Astrocyte (in vitro differentiated cells and primary cell): ENCODE measurements around the gene IL17B. TPM values are rescaled to one million over a fixed set of nuclear protein-coding genes. Genes with fewer than 3 reads are reported as not detected.

Experiments
- DNase-seq: peaks from one replicate; pipeline ENCODE4 v3.0.0-alpha.2; 2010; ENCODE audit warnings: low read depth
- FAIRE-seq: peaks from 2 replicates; lab custom pipeline; 2011; peaks lifted over from hg19 to GRCh38; lab: Jason Lieb, UNC
- H2AFZ ChIP-seq: 2 replicates; pipeline ENCODE4 v1.6.0; 2012; ENCODE audit warnings: low read depth, low read length, inconsistent platforms
- H3K27ac ChIP-seq: 2 replicates; pipeline ENCODE4 v1.5.1; 2011; ENCODE audit warnings: low read depth, low read length, inconsistent platforms
- H3K27me3 ChIP-seq: 2 replicates; pipeline ENCODE4 v1.6.0; 2011; ENCODE audit warnings: low read length, inconsistent platforms; ENCODE audit not compliant: insufficient read depth
- H3K36me3 ChIP-seq: 2 replicates; pipeline ENCODE4 v1.5.1; 2011; ENCODE audit warnings: low read length, inconsistent platforms; ENCODE audit not compliant: insufficient read depth
- H3K4me1 ChIP-seq: 2 replicates; pipeline ENCODE4 v1.5.1; 2011; ENCODE audit warnings: low read length, inconsistent platforms; ENCODE audit not compliant: insufficient read depth
- H3K4me2 ChIP-seq: 2 replicates; pipeline ENCODE4 v1.6.0; 2012; ENCODE audit warnings: low read length, inconsistent platforms
- H3K4me3 ChIP-seq: 2 replicates; pipeline ENCODE4 v1.5.1; 2011; ENCODE audit warnings: low read depth, mild to moderate bottlenecking, low read length, inconsistent platforms; ENCODE audit not compliant: insufficient read depth
- H3K79me2 ChIP-seq: 2 replicates; pipeline ENCODE4 v1.6.0; 2012; ENCODE audit warnings: mild to moderate bottlenecking, low read length, inconsistent platforms; ENCODE audit not compliant: insufficient read depth
- H3K9ac ChIP-seq: 2 replicates; pipeline ENCODE4 v1.6.0; 2012; ENCODE audit warnings: mild to moderate bottlenecking, low read length, inconsistent platforms
- H3K9me3 ChIP-seq: 2 replicates; pipeline ENCODE4 v1.5.1; 2012; ENCODE audit warnings: low read depth, mild to moderate bottlenecking, low read length, inconsistent platforms; ENCODE audit not compliant: insufficient read depth
- H4K20me1 ChIP-seq: 2 replicates; pipeline ENCODE4 v1.6.0; 2012; ENCODE audit warnings: low read length, inconsistent platforms; ENCODE audit not compliant: insufficient read depth
- H3K27ac Mint-ChIP-seq: one replicate; pipeline ENCODE4 v1.8.0; 2021; ENCODE audit warnings: mild to moderate bottlenecking, mixed read lengths; ENCODE audit not compliant: unreplicated experiment
- H3K27me3 Mint-ChIP-seq: one replicate; pipeline ENCODE4 v1.8.0; 2021; ENCODE audit warnings: low read depth, mixed read lengths; ENCODE audit not compliant: unreplicated experiment
- H3K36me3 Mint-ChIP-seq: one replicate; pipeline ENCODE4 v1.8.0; 2021; ENCODE audit warnings: low read depth, mixed read lengths; ENCODE audit not compliant: unreplicated experiment
- H3K4me1 Mint-ChIP-seq: one replicate; pipeline ENCODE4 v1.8.0; 2021; ENCODE audit warnings: low read depth, mixed read lengths; ENCODE audit not compliant: unreplicated experiment
- H3K4me3 Mint-ChIP-seq: one replicate; pipeline ENCODE4 v1.8.0; 2021; ENCODE audit warnings: mild to moderate bottlenecking, moderate library complexity, mixed read lengths; ENCODE audit not compliant: unreplicated experiment
- H3K9me3 Mint-ChIP-seq: one replicate; pipeline ENCODE4 v1.8.0; 2021; ENCODE audit warnings: mild to moderate bottlenecking, mixed read lengths; ENCODE audit not compliant: unreplicated experiment
- CTCF ChIP-seq: IDR thresholded peaks from 2 replicates; pipeline ENCODE4 v1.5.1; 2011; ENCODE audit warnings: low read depth, mild to moderate bottlenecking, inconsistent platforms, low read length, moderate library complexity; ENCODE audit not compliant: insufficient read depth
- EZH2 ChIP-seq: IDR thresholded peaks from 2 replicates; pipeline ENCODE4 v1.6.1; 2012; ENCODE audit warnings: mild to moderate bottlenecking, low read length, inconsistent platforms; ENCODE audit not compliant: insufficient read depth
- total RNA-seq: library from RNA; stranded (reverse); gene quantifications from 2 replicates; pipeline ENCODE4 v1.2.1, GENCODE V29; 2021

Gene IL17B
- total RNA-seq, 1 donor from 2014 or later: 0.54 TPM

- Mint-ChIP-seq H3K36me3 (peaks cover 24% of the 10 kb centered on the region), H3K27ac (no peak overlapping the region)
These were observed 38.7 kb upstream of the IL17B start for GRCh38 chr5:149417711-149418368.

GRCh38 chr5:149416987-149417710, 38.1 kb upstream of the IL17B start:
- Histone ChIP-seq H3K79me2 (peaks cover 86% of the 10 kb centered on the region), H3K4me1 (peaks cover 71% of the 10 kb centered on the region), H4K20me1 (peaks cover 86% of the 10 kb centered on the region), H3K4me2 (peak overlapping the region; percentile 32), H3K9me3 (no peaks in the 10 kb centered on the region), H3K4me3 (no peak overlapping the region), H2AFZ (no peak overlapping the region), H3K9ac (peak overlapping the region; percentile 8), H3K27ac (peak overlapping the region; percentile 45), H3K27me3 (no peaks in the 10 kb centered on the region), H3K36me3 (peaks cover 18% of the 10 kb centered on the region)
- Mint-ChIP-seq H3K4me1 (peaks cover 37% of the 10 kb centered on the region), H3K27me3 (no peaks in the 10 kb centered on the region), H3K4me3 (no peak overlapping the region), H3K9me3 (no peaks in the 10 kb centered on the region), H3K27ac (peak overlapping the region; percentile 50), H3K36me3 (peaks cover 22% of the 10 kb centered on the region)
- FAIRE-seq (peak; percentile 69), DNase-seq (no peak)
- no peak for TF ChIP-seq CTCF
- no peak for TF ChIP-seq EZH2

More at GRCh38 chr5:149417711-149418368, 38.7 kb upstream of the IL17B start:
- FAIRE-seq (no peak), DNase-seq (no peak)
- peaks cover 79% of the 10 kb centered on the region for H3K79me2 ChIP-seq
- H3K27ac ChIP-seq: no peak overlapping the region
- peak overlapping the region; percentile 32 for H3K4me2 ChIP-seq
- Mint-ChIP-seq H3K4me1 (peaks cover 39% of the 10 kb centered on the region), H3K9me3 (no peaks in the 10 kb centered on the region), H3K27me3 (no peaks in the 10 kb centered on the region), H3K4me3 (no peak overlapping the region)
- H3K9me3 ChIP-seq: no peaks in the 10 kb centered on the region
- peaks cover 73% of the 10 kb centered on the region for H3K4me1 ChIP-seq
- peaks cover 18% of the 10 kb centered on the region for H3K36me3 ChIP-seq
- H4K20me1 ChIP-seq: peaks cover 82% of the 10 kb centered on the region
- no peak overlapping the region for H3K4me3 ChIP-seq
- peak overlapping the region; percentile 8 for H3K9ac ChIP-seq
- H2AFZ ChIP-seq: no peak overlapping the region
- no peaks in the 10 kb centered on the region for H3K27me3 ChIP-seq
- no peak for TF ChIP-seq CTCF
- TF ChIP-seq EZH2: no peak
